ENCODE data around the gene RPS19.

RPS19 gene

DNA sequence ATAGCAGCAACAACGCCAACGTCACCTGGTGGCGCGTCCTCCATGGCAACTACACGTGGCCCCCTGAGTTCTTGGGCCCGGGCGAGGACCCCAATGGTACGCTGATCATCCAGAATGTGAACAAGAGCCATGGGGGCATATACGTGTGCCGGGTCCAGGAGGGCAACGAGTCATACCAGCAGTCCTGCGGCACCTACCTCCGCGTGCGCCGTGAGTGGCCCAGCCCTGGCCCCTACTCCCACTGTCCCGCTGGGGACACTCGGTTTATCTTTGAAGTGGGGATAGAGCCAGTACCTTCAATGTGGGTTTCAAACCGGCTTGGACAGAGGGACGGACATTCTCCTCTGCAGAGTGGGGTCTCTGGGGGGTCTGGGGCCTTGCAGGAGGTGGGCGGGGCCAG, 19.0 kb downstream of the RPS19 start:
- DNase-seq (ENCODE audit: low spot score) = no peak

DNA sequence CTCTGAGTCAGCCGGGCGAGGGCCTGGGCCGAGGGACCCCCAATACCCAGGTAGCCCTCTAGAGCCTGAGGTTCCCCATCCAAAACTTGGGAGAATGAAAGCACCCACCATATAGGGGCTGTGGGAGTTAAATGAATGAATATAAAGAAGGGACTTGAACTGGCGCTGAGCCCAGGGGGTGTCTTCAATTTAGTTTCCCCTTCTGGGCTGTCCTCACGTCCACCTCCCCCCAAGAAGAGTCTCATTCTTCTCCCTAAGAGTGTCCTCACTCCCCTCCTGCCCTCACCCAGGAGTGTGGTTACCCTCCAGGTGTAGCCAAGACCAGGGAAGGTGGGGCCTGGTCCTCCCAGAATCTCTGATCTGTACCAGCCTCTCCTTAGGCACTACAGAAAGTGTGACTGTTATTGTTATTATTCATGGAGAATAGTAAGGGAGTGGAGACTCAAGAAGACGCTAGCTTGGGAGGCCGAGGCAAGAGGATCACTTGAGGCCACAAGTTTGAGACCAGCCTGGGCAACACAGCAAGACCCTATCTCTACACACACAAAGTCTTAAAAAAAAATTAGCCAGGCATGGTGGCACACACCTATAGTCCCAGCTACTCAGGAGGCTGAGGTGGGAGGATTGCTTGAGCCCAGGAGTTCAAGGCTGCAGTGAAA, 19.7 kb downstream of the RPS19 start:
- no peak for DNase-seq (ENCODE audit: low spot score)

DNA sequence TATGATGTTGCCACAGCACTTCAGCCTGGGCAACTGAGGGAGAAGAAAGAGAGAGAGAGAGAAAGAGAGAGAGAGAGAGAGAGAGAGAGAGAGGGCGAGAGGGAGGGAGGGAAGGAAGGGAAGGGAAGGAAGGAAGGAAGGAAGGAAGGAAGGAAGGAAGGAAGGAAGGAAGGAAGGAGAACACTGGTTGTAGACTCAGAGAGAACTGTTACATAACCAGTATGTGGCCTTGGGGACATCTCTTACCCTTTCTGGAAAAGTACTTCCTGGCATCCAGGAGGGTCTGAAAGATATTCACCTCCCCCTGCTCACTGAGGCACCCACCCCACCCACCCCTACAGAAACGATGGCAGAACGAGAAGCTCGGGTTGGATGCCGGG, 20.3 kb downstream of the RPS19 start:
- no peak for DNase-seq (ENCODE audit: low spot score)

DNA sequence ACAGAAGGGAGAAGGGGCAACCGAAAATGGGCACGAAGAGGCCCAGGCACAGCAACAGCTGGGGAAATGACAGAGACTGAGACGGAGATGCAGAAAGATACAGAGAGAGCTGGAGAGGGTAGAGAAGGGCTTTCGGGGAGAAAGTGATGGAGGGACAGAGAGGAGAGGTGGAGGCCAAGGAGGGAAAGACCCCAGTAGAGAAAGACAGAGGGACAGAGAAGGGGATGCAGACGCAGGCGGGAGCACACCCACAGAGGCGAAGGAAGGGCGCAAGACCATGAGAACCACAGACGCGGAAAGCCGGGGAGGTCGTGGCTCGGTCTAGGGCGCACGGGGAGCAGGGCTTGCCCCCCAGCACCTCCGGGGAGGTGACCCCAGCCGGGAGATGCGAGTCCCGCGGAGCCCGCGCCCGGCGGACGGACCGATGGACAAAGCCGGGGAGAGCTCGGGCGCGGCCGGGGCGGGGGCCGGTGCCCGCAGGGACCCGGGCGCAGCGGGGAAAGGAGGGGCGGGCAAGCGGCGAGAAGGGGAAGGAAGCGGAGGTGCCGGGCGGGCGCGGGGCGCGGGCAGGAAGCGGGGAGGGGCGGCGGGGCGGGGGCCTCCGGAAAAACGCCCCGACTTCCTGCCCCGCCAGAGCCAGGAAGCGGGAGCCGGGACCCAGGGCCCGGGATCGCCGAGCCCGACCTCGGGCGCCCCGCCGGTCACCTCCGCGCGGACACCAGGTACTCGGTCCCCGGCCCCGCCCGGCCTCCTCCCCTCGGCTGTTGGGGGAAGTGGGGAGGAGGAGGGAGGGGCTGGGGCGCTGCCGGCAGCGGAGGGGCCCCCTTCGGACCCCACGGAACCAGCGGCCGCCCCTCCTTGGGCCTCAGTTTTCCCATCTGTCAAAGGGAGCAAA, 22.8 kb downstream of the RPS19 start, which contains the start of gene ARHGEF1:
Gene ARHGEF1, plus strand, starts transcription at position 617 of the 895 bp plus-strand sequence. CDS start 4,899 bp downstream, outside the sequence.
- no peak for DNase-seq (ENCODE audit: low spot score)

DNA sequence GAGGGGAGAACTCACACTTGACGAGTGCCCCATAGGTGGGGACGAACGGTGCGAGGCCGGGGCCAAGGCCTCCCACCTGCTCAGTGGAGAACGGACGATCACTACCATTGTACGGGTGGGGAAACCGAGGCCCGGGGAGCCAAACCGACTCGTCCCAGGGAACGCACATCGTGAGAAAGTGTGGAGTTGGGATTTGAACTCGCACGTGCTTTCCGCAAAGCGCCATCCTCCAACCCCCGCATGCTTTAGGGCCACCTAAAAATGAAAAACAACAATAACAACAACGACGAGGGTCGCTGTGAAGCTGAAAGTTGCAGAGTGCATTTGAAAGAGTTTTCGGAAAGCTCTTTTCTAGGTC, 23.4 kb downstream of the RPS19 start:
- DNase-seq (ENCODE audit: low spot score) = no peak

DNA sequence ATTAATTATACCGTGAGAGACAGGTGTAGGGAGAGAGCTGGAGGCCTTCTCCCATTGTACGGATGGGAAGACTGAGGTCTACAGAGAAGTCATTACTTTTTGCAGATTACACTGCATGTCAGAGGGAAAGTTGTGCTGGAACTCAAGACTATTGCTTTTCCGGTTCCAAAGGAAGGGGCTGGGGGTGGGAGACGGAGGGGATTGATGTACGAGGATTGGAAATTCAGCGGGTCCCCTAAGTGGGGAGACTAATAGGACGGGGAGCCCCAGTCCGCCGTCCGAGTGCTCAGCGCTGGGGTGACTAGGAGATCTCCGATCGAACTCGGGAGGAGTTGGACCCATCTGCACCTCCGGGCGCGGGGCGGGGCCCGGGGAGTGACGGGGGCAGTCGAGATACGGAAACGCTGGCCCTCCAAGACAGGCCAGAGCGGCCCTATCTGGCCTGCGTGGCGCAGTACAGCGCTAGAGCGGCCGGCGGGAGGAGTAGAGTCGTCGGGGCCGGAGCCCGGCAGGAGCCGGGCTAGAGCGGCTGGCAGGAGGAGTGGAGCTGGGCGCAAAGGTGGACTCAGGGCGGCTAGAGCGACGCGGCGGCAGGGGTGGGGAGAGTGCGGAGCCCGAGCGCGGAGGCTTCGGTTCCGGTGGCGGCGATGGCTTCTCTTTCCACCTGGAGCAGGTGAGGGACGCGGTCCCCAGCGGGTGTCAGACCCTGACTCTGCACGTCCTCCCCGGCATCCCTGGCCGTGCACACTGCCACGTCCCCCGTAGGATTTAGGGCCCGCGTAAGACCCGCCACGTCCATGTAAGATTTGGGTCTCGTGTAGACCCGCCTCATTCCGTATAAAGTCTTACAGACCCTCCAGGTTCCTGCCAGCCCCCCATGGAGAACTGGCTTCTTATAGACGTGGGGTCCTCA, 24.0 kb downstream of the RPS19 start:
- DNase-seq (ENCODE audit: low spot score) = peak; percentile 99

DNA sequence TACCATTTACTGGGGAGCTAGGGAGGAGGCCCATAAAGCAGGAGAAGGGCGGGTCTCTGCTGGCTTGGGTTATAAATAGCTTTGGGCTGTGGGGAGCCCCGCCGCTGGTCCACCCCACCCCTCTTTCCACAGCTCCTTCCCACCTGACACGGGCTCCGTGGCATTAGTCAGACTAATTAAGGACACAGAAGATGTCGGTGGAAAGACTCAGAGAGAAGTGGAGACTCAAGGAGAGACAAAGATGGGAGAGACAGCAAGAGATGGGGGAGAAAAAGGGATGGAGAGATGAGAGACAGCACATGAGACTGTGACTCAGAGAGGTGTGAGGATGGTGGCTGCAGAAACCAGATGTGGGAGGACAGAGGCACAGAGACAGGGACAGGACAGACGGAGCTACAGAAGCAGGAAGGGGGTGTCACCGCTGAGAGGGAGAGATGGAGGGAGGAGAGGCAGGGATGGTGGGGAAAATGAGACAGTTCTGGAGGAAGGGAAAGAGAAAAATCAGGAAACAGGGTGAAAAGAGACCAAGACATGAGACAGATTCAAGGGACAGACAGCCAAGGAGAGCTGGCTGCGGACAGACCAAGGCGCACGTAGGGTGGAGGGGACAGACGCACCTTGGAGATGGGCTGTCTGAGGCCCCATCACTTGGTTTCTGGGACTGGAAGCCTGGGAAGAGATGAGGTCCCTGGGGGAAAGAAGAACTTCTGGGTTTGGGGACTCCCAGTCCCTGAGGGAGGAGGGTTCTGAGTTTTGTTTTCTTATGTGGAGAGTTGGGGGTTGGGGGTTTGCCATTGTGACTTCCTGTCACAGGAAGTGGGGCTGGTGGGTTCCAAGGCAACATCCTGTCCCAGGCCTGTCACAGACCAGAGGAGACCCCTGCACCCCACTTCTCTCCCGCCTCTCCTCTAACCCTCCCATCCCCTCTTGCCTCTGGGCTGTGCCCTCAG, 27.0 kb downstream of the RPS19 start:
- DNase-seq (ENCODE audit: low spot score) = peak; percentile 76

DNA sequence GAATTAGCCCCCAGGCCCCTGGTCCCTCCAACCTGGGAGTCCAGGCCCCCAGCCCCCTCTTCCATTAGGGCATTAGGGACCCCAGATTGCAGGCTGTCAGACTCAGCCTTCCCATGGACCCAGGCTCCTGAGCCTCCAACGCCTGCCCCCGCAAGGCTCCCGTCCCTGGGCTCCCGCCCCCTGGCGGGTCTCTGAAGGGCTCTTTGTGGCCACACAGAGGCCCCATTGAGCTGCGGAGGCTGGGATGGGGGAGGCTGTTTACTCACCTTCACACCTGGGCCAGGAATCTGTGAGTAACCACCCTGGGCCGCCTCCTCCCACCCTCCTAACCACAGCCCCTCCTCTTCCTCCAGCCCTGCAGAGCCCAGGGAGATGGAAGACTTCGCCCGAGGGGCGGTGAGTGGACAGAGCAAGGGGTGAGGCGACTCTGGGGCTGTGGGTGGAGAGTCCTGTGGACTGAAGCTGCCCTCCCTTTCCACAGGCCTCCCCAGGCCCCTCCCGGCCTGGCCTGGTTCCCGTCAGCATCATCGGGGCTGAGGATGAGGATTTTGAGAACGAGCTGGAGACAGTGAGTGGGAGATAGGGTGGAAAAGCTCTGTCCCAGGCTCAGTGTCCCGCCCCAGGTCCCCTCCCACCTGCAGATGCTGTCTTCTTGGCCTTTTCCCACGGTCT, 27.8 kb downstream of the RPS19 start:
- peak; percentile 98 for DNase-seq (ENCODE audit: low spot score)

DNA sequence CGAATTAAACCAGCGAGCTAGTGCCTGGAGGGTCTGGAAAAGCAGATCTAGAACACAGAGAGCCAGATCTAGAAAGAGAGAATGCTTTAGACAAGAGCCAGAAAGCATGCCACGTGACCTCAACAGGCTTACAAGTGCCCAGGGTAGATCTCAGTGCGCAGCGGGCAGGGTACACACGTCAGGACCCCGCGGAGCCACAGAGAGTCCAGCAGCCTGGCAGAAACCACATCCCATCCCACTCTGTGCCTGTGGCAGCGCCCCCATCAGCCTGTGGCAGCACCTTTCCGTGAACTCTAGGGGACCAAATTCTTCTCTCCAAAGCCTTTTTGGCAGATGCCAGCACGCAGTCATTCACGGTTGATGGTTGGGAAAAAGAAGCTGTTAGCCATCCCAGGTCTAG, 28.9 kb downstream of the RPS19 start:
- no peak for DNase-seq (ENCODE audit: low spot score)

DNA sequence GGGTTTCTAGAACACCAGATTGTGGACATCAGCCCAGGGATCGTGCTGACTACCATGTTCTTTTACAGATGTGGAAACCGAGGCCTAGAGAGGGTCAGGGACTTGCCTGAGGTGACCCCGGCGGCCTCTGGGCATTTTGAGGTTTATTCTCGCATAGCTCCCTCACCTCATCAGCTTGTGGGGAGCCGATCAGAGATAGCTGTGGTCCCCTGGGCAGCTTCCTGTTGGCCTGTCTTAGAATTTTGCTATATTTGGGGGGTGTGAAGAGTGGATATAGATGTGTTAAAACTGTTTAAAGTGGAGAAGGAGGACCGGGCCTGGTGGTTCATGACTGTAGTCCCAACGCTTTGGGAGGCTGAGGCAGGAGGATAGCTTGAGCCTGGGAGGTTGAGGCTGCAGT, 29.8 kb downstream of the RPS19 start:
- no peak for DNase-seq (ENCODE audit: low spot score)

DNA sequence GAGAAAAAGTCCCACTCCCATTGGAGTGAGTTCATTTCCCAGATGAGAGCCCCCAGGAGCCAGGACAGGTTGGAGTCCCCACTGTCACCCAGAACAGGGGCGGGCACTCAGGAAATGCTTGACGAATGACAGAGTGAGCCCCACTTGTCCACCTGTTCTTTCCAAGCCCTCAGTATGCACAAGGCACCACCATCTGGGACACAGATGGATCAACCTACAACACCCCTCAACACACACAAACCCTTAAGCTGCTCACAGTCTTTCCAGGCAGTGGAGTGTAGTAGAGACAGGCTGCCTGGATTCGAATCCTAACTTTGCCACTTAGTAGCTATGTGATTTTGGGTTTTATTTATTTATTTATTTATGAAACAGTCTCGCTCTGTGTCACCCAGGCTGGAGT, 30.9 kb downstream of the RPS19 start:
- no peak for DNase-seq (ENCODE audit: low spot score)

DNA sequence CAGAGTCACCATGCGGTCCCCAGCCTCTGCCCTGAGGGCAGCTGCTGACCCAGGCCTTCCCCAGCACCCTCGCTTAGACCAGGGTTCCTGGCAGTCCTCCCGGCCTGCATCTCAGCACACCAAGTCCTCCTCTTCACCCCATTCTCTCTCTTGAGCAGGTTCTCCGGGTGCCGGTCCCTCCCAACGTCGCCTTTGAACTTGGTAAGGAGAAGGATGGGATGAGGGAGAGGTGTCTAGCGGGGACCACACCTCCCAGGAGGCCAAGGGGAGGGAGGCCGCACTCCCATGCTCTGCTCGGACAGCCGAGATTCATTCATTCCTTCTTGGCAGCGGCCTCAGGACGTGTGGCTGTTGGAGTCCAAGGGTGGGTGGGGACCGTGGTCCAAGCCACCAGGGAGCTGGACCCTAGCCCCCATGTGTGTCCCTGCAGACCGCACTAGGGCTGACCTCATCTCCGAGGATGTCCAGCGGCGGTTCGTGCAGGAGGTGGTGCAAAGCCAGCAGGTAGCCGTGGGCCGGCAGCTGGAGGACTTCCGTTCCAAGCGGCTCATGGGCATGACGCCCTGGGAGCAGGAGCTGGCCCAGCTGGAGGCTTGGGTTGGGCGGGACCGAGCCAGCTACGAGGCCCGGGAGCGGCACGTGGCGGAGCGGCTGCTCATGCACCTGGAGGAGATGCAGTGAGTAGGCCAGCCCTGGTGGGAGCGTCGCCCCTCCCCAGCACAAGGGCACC, 32.3 kb downstream of the RPS19 start:
- no peak for DNase-seq (ENCODE audit: low spot score)

DNA sequence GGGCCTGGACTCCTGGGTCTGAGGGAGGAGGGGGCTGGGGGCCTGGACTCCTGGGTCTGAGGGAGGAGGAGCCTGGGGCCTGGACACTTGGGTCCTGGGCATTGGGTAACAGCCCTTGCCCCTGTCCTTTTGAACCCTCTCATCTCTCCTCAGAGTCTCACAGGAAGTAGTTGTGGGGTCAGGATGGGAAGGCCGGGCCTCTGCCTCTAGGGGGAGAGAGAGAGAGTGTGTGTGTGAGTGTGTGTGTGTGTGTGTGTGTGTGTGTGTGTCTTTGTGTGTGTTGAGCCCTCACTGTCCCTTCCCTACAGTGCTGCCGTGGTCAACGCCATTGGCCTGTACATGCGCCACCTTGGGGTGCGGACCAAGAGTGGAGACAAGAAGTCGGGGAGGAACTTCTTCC, 33.8 kb downstream of the RPS19 start:
- DNase-seq (ENCODE audit: low spot score) = peak; percentile 28

DNA sequence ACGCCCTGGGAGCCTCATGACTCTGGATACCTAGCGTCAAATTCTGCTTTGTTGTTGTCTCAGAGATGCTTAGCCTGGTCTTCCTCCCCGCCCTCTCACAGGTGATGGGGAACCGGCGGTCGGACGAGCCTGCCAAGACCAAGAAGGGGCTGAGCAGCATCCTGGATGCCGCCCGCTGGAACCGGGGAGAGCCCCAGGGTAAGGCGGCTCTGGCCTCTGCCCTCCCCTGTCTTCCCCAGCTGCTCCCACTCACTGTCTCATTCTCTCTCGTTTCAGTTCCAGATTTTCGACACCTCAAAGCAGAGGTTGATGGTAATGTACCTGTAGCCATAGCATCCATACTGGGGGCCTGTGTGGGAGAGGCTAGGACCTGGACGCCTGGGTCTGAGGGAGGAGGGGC, 34.3 kb downstream of the RPS19 start:
- no peak for DNase-seq (ENCODE audit: low spot score)

DNA sequence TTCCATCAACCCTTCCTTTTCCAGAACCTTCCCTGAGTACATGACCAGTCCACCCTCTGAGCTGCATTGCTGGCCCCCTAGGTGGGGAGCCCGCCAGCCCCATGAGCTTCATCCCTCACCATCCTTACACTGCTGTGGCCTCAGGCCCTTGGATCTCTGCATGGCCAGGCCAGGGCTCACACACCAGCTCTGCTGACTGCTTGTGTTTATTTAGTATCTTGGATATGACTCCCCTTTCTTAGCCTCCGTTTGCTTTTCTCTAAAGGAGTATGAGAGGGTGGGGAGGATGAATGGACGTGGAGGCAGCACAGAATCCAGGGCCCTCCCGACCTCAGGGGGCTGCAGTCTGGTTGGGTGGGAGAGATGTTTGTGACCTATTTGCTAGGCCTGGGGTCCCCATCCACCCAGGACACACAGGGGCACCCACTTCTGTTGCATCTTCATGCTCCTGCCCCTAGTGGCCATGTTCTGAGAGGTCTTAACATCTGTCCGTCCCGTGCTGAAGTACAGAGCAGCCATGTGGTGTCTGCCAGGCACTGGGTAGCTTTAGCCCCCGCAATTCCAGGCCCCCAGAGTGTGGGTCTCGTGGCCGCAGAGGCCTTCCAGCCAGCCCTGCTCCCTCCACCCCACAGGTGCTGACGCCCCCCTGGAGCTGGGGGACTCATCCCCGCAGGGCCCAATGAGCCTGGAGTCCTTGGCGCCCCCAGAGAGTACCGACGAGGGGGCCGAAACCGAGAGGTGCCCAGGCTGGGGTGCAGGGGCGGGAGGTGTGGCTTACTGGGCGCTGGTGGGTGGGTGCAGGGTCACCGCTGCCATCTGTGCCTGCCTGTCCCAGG, 35.9 kb downstream of the RPS19 start:
- peak; percentile 42 for DNase-seq (ENCODE audit: low spot score)

DNA sequence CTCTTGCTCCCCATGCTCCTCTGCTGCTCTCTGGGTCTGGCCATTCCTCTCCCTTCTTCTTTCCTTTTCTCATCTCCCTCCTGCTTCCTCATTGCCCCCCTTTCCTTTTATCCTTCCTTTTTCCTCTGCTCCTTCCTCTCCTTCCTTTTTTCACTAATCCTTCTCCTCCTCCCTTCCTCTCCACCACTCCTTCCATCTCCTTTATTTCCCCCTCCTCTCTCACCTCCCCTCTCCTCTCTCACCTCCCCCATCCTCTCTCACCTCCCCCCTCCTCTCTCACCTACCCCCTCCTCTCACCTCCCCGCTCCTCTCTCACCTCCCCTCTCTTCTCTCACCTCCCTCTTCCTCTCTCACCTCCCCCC, 36.5 kb downstream of the RPS19 start:
- no peak for DNase-seq (ENCODE audit: low spot score)

DNA sequence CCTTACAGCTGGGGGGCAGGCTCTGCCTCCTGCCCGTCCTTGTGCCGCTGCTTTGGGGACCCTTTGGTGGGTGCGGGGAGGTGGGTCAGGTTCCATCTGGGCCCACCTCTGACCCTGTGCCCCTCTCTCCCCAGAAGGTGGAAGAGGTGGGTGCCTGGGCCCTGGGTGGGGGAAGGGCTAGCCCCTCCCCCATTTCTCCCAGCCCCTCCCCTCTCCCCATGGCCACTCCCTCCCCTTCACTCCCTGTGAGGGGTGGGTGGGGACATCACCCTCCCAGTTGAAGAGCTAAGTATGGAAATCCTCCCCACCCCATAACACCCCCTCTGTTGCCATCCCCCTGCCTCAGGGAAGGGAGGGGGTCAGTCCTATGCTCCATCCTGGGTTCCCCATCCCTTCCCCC, 37.1 kb downstream of the RPS19 start:
- DNase-seq (ENCODE audit: low spot score) = no peak

DNA sequence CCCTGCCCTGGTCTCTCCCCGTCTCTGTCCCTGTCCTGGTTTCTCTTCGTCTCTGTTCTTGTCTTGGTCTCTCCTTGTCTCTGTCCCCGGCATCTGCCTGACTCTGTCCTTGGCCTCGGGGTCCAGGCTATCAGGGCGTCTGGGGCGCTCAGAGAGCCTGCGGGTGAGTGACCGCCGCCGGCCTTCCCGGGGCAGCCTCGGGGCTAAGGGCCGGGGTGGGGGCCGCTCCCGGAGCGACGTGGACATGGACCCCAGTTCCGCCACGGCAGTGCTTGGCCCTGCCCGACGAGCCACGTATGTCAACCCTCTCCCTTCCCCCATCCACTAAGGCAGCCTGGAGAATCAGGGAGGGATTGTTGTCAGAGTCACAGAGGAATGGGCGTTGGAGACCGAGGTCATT, 37.8 kb downstream of the RPS19 start:
- no peak for DNase-seq (ENCODE audit: low spot score)

DNA sequence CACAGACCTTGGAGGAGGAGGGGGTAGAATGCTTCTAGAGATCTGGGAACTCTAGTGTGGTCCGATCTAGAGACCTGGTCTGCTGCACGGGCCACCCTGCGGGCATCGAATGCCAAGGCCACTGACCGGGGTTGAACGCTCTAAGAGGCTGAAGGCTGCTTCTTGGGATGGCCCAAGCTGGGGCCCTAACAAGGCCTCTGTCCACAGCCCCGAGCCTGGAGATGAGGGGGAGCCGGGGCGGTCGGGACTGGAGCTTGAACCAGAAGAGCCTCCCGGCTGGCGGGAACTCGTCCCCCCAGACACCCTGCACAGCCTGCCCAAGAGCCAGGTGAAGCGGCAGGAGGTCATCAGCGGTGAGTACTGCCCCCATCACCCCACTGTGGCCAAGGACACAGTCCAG, 38.2 kb downstream of the RPS19 start:
- DNase-seq (ENCODE audit: low spot score) = no peak

Measured in SW480 (cell line).